ENCODE results near the gene SPATA24. TPM values are rescaled to one million over a fixed set of nuclear protein-coding genes. Genes with fewer than 3 reads are reported as not detected.

SPATA24 gene
- total and polyA plus RNA-seq, 2 experiments from 2014 or later: 16.0 to 20.6 TPM

DNA sequence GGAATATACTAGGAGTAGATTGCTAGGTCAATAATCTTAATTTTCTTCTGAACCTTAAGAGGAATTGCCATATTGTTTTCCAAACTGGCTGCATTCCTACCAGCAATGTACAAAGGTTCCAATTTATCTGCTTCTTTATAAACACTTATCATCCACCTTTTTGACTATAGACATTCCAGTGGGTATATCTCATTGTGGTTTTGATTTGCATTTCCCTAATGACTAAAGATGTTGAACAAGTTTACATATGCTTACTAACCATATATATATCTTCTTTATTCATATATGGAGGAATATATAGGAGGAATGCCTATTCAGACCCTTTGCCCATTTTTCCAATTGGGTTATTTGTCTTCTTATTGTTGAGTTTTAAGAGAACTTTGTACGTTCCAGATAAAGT is 27.8 kb upstream of the SPATA24 start (continued):
- TF ChIP-seq, protein P1, sequence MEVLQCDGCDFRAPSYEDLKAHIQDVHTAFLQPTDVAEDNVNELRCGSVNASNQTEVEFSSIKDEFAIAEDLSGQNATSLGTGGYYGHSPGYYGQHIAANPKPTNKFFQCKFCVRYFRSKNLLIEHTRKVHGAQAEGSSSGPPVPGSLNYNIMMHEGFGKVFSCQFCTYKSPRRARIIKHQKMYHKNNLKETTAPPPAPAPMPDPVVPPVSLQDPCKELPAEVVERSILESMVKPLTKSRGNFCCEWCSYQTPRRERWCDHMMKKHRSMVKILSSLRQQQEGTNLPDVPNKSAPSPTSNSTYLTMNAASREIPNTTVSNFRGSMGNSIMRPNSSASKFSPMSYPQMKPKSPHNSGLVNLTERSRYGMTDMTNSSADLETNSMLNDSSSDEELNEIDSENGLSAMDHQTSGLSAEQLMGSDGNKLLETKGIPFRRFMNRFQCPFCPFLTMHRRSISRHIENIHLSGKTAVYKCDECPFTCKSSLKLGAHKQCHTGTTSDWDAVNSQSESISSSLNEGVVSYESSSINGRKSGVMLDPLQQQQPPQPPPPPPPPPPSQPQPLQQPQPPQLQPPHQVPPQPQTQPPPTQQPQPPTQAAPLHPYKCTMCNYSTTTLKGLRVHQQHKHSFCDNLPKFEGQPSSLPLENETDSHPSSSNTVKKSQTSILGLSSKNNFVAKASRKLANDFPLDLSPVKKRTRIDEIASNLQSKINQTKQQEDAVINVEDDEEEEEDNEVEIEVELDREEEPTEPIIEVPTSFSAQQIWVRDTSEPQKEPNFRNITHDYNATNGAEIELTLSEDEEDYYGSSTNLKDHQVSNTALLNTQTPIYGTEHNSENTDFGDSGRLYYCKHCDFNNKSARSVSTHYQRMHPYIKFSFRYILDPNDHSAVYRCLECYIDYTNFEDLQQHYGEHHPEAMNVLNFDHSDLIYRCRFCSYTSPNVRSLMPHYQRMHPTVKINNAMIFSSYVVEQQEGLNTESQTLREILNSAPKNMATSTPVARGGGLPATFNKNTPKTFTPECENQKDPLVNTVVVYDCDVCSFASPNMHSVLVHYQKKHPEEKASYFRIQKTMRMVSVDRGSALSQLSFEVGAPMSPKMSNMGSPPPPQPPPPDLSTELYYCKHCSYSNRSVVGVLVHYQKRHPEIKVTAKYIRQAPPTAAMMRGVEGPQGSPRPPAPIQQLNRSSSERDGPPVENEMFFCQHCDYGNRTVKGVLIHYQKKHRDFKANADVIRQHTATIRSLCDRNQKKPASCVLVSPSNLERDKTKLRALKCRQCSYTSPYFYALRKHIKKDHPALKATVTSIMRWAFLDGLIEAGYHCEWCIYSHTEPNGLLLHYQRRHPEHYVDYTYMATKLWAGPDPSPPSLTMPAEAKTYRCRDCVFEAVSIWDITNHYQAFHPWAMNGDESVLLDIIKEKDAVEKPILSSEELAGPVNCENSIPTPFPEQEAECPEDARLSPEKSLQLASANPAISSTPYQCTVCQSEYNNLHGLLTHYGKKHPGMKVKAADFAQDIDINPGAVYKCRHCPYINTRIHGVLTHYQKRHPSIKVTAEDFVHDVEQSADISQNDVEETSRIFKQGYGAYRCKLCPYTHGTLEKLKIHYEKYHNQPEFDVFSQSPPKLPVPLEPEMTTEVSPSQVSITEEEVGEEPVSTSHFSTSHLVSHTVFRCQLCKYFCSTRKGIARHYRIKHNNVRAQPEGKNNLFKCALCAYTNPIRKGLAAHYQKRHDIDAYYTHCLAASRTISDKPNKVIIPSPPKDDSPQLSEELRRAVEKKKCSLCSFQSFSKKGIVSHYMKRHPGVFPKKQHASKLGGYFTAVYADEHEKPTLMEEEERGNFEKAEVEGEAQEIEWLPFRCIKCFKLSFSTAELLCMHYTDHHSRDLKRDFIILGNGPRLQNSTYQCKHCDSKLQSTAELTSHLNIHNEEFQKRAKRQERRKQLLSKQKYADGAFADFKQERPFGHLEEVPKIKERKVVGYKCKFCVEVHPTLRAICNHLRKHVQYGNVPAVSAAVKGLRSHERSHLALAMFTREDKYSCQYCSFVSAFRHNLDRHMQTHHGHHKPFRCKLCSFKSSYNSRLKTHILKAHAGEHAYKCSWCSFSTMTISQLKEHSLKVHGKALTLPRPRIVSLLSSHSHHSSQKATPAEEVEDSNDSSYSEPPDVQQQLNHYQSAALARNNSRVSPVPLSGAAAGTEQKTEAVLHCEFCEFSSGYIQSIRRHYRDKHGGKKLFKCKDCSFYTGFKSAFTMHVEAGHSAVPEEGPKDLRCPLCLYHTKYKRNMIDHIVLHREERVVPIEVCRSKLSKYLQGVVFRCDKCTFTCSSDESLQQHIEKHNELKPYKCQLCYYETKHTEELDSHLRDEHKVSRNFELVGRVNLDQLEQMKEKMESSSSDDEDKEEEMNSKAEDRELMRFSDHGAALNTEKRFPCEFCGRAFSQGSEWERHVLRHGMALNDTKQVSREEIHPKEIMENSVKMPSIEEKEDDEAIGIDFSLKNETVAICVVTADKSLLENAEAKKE (CRISPR knock-in tag; IDR thresholded peaks at IDR 0.05): no peak
- TF ChIP-seq POLR2AphosphoS5 (IDR thresholded peaks at IDR 0.05; ENCODE audit: low read depth) (no peak), EZH2phosphoT487 (IDR thresholded peaks at IDR 0.05; ENCODE audit: unreplicated experiment) (no peak)

DNA sequence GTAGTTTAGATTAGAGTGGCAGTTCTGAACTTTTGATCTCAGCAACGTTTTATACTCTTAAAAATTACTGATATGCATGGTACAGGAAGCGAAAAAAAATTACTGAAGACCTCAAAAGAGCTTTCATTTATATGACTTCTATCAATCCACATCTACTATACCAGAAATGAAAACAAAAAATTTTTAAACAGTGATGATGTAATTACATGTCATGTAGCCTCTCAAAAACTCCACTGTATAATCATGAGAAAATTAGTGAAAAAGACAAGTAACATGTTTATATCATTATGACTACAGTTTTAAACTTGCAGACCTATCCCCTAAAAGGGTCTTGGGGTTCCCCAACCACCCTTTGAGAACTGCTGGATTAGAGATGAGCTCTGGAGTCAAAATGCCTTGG is 26.1 kb upstream of the SPATA24 start:
- Histone ChIP-seq H4K20me1 (replicated peaks; ENCODE audit: insufficient read depth) (no peaks in the 10 kb centered on the region), H3K36me3 (ENCODE audit: insufficient read depth) (peaks cover 7% of the 10 kb centered on the region), H3K9me2 (ENCODE audit: insufficient read depth) (no peaks in the 10 kb centered on the region), H3F3A (replicated peaks; ENCODE audit: low read depth) (no peaks in the 10 kb centered on the region; the same call in 1 of the 2 replicates), H3K27me3 (ENCODE audit: insufficient read depth) (no peaks in the 10 kb centered on the region), H3K4me3 (no peak overlapping the region), H2AFZ (no peak overlapping the region), H3K27ac (ENCODE audit: low read depth) (no peak overlapping the region), H3K79me2 (replicated peaks; ENCODE audit: insufficient read depth) (no peaks in the 10 kb centered on the region), H3K4me2 (no peak overlapping the region), H3K4me1 (ENCODE audit: insufficient read depth) (no peaks in the 10 kb centered on the region)
- H3K36me3 Mint-ChIP-seq (ENCODE audit: low read depth): peaks cover 28% of the 10 kb centered on the region
- peaks cover 1% of the 10 kb centered on the region for H3K27me3 Mint-ChIP-seq (ENCODE audit: insufficient read depth, low read depth, poor library complexity)
- 0 out of 3 replicates have a peak, but pooled peaks cover 3% of the 10 kb centered on the region for H3K4me1 Mint-ChIP-seq
- H3K4me3 Mint-ChIP-seq: no peak overlapping the region
- DNase-seq (ENCODE audit: low spot score) (no peak), ATAC-seq (no peak)
- no peak overlapping the region for H3K27ac Mint-ChIP-seq
- H3K9me3 Mint-ChIP-seq: no peaks in the 10 kb centered on the region
- TF ChIP-seq, protein P1 (CRISPR knock-in tag; IDR thresholded peaks at IDR 0.05): no peak
- TF ChIP-seq ZNF114 (CRISPR knock-in tag; IDR thresholded peaks at IDR 0.05) (no peak), NANOG (IDR thresholded peaks at IDR 0.05; ENCODE audit: borderline replicate concordance) (no peak), EZH2 (IDR thresholded peaks at IDR 0.05; ENCODE audit: low read depth, unreplicated experiment) (no peak), ZNF331 (CRISPR knock-in tag; IDR thresholded peaks at IDR 0.05; ENCODE audit: low read depth) (no peak), POLR2AphosphoS5 (IDR thresholded peaks at IDR 0.05; ENCODE audit: low read depth) (no peak), STAT1 (IDR thresholded peaks at IDR 0.05; ENCODE audit: unreplicated experiment) (no peak)

Data from GM23338 (cell line).